ENCODE results near the gene SETD1A.

The SETD1A gene

DNA sequence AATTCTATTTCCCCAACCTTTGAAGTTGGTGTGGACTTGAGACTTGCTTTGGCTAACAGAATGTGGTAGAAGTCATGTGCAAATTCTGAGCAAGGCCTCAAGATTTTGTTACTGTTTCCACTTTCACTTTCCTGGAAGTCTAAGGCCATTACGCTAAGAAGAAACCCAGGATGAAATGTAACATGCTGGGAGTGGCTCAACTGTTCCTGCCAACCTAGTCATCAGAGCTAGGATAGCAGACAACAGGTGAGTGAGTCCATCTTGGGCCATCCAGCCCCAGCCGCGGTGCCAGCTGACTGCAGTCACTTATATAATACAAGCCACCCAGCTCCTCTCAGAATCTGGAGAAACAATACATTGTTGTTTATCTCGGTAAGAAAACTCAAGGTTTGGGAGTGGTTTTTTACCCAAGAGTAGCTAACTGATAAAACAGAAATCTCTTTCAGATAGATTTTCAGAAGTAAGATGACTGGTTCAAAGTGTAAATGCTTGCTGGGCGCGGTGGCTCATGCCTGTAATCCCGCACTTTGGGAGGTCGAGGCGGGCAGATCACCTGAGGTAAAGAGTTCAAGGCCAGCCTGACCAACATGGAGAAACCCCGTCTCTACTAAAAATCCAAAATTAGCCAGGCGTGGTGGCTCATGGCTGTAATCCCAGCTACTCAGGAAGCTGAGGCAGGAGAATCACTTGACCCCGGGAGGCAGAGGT is 65.1 kb downstream of the SETD1A start:
- no peak for DNase-seq (ENCODE audit: low read depth)

DNA sequence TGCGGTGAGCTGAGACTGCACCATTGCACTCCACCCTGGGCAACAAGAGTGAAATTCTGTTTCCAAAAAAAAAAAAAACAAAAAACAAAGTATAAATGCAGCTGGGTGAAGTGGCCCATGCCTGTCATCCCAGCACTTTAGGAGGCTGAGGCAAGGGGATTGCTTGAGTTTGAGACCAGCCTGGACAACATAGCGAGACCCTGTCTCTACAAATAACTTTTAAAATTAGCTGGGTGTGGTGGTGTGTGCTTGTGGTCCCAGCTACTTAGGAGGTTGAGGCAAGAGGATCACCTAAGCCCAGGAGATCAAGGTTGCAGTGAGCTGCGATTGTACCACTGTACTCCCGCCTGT is 65.7 kb downstream of the SETD1A start:
- no peak for DNase-seq (ENCODE audit: low read depth)

DNA sequence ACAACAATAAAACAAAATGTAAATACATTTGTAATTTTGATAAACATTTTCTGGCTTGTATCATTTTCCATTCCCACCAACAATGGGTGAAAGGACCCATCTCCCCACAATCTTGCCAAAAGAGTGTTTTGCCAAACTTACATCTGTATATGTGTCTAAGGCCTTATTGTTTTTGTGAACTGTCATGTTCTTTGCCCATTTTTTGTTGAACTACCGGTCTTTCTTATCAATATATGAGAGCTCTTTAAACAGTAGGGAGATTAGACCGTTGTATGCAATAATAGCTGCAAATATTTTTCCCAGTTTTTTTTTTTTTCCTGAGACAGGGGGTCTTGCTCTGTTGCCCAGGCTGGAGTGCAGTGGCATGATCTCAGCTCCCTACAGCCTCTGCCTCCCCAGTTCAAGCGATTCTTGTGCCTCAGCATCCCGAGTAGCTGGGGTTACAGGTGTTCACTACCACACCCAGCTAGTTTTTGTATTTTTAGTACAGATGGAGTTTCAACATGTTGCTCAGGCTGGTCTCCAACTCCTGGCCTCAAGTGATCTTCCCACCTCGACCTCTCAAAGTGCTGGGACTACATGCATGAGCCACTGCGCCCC is 66.2 kb downstream of the SETD1A start:
- no peak for DNase-seq (ENCODE audit: low read depth)

DNA sequence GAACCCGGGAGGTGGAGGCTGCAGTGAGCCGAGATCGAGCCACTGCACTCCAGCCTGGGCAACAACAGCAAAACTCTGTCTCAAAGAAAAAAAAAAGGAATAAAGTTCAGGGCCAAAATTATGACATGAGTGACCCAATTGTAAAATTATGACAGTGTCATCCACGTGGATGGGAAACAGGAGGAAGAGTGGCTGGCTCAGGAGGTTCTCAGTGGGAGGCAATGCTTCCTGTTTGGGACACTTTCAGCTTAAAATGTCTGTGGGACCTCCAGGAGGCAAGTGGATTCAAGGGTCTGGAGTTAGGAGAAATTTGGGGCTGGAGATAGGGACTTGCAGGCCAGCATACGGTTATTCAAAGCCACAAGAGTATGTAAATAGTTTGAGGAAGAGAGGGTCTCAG is 67.8 kb downstream of the SETD1A start:
- DNase-seq (ENCODE audit: low read depth), result no peak

DNA sequence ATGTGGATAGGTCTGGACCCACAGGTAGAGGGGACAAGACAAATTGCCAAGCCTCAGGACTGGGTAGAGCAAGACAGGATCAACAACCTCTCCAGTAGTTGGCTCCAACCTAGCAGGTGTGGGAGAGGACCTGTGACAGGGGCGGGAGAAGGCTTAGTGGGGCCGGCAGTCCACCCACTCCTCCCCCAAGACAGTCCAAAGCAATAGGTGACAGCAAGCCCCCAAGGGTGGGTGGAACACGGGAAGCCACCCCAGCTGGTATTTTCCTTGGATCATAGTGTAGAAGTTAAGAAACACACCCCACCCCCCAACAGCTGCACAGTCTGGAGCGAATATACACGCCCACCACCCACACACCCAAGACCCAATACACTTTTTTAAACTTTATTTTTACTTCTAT is 71.7 kb downstream of the SETD1A start:
- no peak for DNase-seq (ENCODE audit: low read depth)

DNA sequence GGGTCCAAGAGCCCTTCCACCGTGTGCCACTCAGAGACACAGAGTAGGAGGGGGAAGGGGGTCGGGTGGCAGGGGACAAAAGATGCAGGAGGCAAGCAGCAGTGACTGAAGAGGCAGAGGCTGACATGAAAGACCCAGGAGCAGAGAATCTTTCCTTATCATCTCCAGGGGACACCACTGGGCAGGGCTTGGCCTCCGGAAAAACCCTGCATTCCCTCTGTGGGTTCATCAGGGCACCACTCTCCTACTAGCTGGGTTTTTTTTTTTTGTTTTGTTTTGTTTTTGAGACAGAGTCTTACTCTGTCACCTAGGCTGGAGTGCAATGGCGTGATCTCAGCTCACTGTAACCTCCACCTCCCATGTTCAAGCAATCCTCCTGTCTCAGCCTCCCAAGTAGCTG is 73.7 kb downstream of the SETD1A start:
- no peak for DNase-seq (ENCODE audit: low read depth)

DNA sequence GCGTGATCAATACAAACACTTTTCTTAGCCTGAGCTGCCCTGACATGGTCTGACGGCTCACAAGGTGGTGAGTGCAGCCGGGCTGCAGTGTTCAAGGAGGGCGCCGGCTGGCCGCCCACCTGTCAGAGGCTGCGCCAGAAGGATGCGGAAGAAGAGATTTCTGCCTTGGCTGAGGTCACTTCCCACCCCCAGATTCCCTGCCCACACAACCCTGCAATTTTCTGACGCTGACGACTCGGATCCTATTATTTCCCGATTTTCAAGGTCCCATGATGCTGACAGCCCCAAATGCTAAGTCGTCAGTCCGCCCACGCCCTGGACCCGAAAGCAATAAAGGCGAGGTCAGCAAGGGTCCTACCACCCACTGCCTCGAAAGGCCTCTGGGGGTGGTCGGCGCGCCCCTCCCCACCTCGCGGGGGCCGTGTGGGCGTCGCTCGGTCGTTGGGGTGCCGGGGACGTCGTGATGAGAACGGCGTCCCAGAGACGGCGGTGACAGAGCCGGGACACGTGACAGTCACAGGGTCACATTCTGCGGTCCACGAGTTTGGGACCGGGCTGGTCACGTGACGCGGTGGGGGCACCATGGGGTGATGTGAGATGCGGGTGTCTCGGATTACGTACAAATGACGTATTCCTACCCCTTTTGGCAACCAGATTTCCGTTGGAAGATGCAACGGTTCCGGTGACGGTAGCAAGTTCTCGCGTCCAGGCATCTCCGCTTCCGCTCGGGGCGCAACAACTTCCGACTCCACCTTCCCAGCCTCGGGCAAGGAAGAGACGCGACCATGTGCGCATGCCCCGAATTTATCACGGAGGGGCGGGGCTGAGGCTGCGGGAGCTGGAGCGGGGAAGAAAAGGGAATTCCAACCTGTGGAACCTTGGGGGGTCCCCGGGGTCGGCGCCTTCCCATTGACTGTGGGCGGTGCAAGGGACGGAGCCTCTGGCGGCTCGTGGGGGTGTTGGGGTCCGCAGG is 75.5 kb downstream of the SETD1A start, which contains the start of gene STX4:
TSS of gene STX4 (plus strand) at position 823 of the 973 bp plus-strand sequence. CDS start 248 bp downstream, outside the sequence.
- DNase-seq (ENCODE audit: low read depth), result peak; percentile 87

DNA sequence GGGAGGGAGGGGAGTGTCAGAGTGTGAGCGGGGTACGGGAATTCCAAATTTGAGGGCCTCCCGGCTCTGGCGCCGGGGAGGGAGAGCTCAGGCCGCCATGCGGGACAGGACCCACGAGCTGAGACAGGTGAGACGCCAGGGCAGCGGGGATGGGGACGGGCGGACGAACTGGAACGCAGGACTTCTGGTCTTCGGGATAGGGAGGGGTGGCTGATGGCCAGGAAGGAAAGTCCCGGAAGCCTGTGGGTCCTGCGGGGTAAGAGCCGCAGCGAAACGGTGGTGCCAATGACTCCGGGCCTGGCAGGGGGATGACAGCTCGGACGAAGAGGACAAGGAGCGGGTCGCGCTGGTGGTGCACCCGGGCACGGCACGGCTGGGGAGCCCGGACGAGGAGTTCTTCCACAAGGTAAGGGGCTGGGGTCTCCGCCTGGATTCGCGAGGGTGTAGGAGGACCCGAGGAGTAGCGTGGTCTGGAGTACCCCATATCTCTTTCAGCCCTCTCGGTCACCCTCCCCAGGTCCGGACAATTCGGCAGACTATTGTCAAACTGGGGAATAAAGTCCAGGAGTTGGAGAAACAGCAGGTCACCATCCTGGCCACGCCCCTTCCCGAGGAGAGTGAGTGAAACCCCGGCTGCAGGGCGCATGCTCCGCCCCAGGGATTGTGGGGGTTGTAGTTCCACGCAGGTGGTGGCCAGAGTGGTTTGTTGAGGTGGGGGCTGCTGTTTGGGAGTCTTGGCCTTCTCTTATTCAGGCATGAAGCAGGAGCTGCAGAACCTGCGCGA is 76.3 kb downstream of the SETD1A start:
- peak; percentile 16 for DNase-seq (ENCODE audit: low read depth)

Measured in GM04503 (cell line).